Lower leg skin (tissue), 3 donors: Measurements from ENCODE around the gene APBA1.

Experiments
- POLR2A ChIP-seq, 2 donors: fragments of 450-650 bp; IDR thresholded peaks; one replicate each; pipeline ENCODE4 v1.6.1; 2016 to 2017; ENCODE audit warnings: antibody characterized with exemption in 2 of 2, mild to moderate bottlenecking in 1 of 2, moderate library complexity in 1 of 2
- TF ChIP-seq, protein P1 (sequence below), 3 donors: fragments of 450-650 bp; IDR thresholded peaks; one replicate each; pipeline ENCODE4 v1.5.1; 2016; ENCODE audit warnings: antibody characterized with exemption in 3 of 3, mild to moderate bottlenecking in 3 of 3, moderate library complexity in 2 of 3

DNA sequence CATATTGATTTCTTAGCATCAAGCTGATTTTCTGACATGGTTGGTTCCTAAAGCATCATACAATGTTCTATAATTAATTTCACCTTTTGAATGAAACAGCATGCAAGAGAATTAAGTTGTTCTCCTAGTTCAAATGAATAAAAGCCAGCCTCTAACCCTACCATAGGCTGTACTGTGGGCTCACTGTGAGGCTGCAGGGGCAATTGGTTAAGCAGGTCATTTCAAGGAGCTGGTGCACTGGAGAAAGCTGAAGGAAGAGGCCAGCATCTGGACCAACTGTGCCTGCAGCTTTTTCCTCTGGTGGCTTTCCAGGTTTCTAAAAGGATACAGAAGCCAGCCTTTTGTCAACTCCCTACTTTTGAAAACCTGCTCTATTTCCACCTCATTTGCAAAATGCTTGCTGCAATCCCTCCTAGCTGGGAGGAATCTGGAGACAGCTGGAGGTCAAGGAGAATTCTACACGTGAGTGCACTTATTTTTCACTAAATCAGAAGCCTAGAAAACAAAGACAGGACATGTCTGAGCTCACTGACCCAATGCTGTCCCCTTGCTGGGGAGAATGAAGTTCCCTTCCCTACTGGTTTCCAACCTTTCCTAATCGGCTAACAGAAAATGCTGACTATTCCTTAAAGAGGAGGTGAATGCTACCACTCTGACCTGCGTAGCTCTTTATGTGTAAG is 158.9 kb downstream of the APBA1 start:
- TF ChIP-seq, protein P1, sequence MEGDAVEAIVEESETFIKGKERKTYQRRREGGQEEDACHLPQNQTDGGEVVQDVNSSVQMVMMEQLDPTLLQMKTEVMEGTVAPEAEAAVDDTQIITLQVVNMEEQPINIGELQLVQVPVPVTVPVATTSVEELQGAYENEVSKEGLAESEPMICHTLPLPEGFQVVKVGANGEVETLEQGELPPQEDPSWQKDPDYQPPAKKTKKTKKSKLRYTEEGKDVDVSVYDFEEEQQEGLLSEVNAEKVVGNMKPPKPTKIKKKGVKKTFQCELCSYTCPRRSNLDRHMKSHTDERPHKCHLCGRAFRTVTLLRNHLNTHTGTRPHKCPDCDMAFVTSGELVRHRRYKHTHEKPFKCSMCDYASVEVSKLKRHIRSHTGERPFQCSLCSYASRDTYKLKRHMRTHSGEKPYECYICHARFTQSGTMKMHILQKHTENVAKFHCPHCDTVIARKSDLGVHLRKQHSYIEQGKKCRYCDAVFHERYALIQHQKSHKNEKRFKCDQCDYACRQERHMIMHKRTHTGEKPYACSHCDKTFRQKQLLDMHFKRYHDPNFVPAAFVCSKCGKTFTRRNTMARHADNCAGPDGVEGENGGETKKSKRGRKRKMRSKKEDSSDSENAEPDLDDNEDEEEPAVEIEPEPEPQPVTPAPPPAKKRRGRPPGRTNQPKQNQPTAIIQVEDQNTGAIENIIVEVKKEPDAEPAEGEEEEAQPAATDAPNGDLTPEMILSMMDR (IDR thresholded peaks at IDR 0.05) = no peak
- TF ChIP-seq POLR2A (IDR thresholded peaks at IDR 0.05) = no peak
